ENCODE data around the gene PIBF1. TPM values are rescaled to one million over a fixed set of nuclear protein-coding genes. Genes with fewer than 3 reads are reported as not detected.
A peak's percentile ranks its signal among the peaks of the same experiment; 100 is the strongest.

Gene PIBF1
- total and polyA plus RNA-seq, 7 experiments from 2014 or later, result 20.4 to 40.1 (median 29.1) TPM

GRCh38 chr13:73056565-73056962 is 274.6 kb downstream of the PIBF1 start:
- intact Hi-C loops (cut with micrococcal nuclease), result loop anchor here (5.0 kb wide), 4 partner anchors 361 to 1231 kb away; partner anchors contain the start of gene KLF12 (in 1 of the 2)
- Mint-ChIP-seq H3K4me1 (peaks cover 6 to 26% (median 23%) of the 10 kb centered on the region in 7 donors), H3K27ac (no peak overlapping the region), H3K9me3 (peaks cover 0 to 2% (median 0%) of the 10 kb centered on the region in 11 donors), H3K27me3 (peaks cover 19 to 60% (median 40%) of the 10 kb centered on the region in 5 donors), H3K36me3 (peaks cover 0 to 5% (median 0%) of the 10 kb centered on the region in 5 donors), H3K4me3 (no peak overlapping the region)
- no peak for DNase-seq
- H3K36me3 ChIP-seq (ENCODE audit: control insufficient read depth in 2 of 3, insufficient read depth in 3 of 3, low read length in 3 of 3), result no peaks in the 10 kb centered on the region
- ChIA-PET CTCF (interaction anchor here (0.5 to 0.7 kb wide), 2 partner anchors 63 to 106 kb away, joined by 4 to 5 read pairs; no protein-coding TSS in a partner anchor), POLR2A (no interaction called here)
- H3K9me3 ChIP-seq (ENCODE audit: control insufficient read depth in 2 of 3, low read length in 3 of 3), result no peaks in the 10 kb centered on the region
- peaks cover 5 to 10% of the 10 kb centered on the region in 2 donors for H3K27me3 ChIP-seq (ENCODE audit: control insufficient read depth in 2 of 2, insufficient read depth in 2 of 2, low read length in 2 of 2)
- no peak overlapping the region for H3K27ac ChIP-seq (ENCODE audit: low read depth, low read length)
- no peak overlapping the region for H3K4me3 ChIP-seq (ENCODE audit: low read length)
- peaks cover 4 to 10% of the 10 kb centered on the region in 2 donors for H3K4me1 ChIP-seq (ENCODE audit: control insufficient read depth in 2 of 2, insufficient read depth in 2 of 2, low read length in 2 of 2)
- no peak for ATAC-seq

- Mint-ChIP-seq H3K9me3 (peaks cover 0 to 2% (median 0%) of the 10 kb centered on the region in 11 donors), H3K36me3 (peaks cover 0 to 6% (median 0%) of the 10 kb centered on the region in 5 donors), H3K27me3 (peaks cover 19 to 60% (median 40%) of the 10 kb centered on the region in 5 donors), H3K4me3 (peak overlapping the region in 6 of 10 donors; percentile 82 to 92 (median 88)), H3K27ac (peak overlapping the region in 1 of 9 donors; percentile 90), H3K4me1 (peaks cover 6 to 32% (median 23%) of the 10 kb centered on the region in 7 donors)
- ATAC-seq, result no peak
- no peak for DNase-seq
- no peaks in the 10 kb centered on the region for H3K9me3 ChIP-seq (ENCODE audit: control insufficient read depth in 2 of 3, low read length in 3 of 3)
- no peaks in the 10 kb centered on the region for H3K36me3 ChIP-seq (ENCODE audit: control insufficient read depth in 2 of 3, insufficient read depth in 3 of 3, low read length in 3 of 3)
- no peak overlapping the region for H3K4me3 ChIP-seq (ENCODE audit: low read length)
- CTCF ChIA-PET, result interaction anchor here (0.5 to 0.7 kb wide), 3 partner anchors 19 to 105 kb away, joined by 3 to 5 read pairs (median 4); no protein-coding TSS in a partner anchor
- H3K27me3 ChIP-seq (ENCODE audit: control insufficient read depth in 2 of 2, insufficient read depth in 2 of 2, low read length in 2 of 2), result peaks cover 5 to 10% of the 10 kb centered on the region in 2 donors
- no peak overlapping the region for H3K27ac ChIP-seq (ENCODE audit: low read depth, low read length)
- peaks cover 4 to 10% of the 10 kb centered on the region in 2 donors for H3K4me1 ChIP-seq (ENCODE audit: control insufficient read depth in 2 of 2, insufficient read depth in 2 of 2, low read length in 2 of 2)
- intact Hi-C loops (cut with micrococcal nuclease), result loop anchor here (1.0 to 5.0 kb wide), 10 partner anchors 171 to 1230 kb away; partner anchors contain the start of genes BORA (in 2 of the 2), MZT1 (in 2 of the 2), PIBF1 (in 2 of the 2) and KLF12 (in 1 of the 2)
- POLR2A ChIA-PET, result interaction anchor here (0.6 to 1.0 kb wide), 2 partner anchors 16 to 44 kb away, joined by 3 read pairs; no protein-coding TSS in a partner anchor
Measured at GRCh38 chr13:73057284-73058063, 275.5 kb downstream of the PIBF1 start.

GRCh38 chr13:73058064-73058313 is 276.1 kb downstream of the PIBF1 start:
- Histone ChIP-seq H3K4me3 (ENCODE audit: low read length) (no peak overlapping the region), H3K36me3 (ENCODE audit: control insufficient read depth in 2 of 3, insufficient read depth in 3 of 3, low read length in 3 of 3) (no peaks in the 10 kb centered on the region), H3K27ac (ENCODE audit: low read depth, low read length) (no peak overlapping the region), H3K9me3 (ENCODE audit: control insufficient read depth in 2 of 3, low read length in 3 of 3) (no peaks in the 10 kb centered on the region), H3K27me3 (ENCODE audit: control insufficient read depth in 2 of 2, insufficient read depth in 2 of 2, low read length in 2 of 2) (peaks cover 5 to 10% of the 10 kb centered on the region in 2 donors), H3K4me1 (ENCODE audit: control insufficient read depth in 2 of 2, insufficient read depth in 2 of 2, low read length in 2 of 2) (peaks cover 4 to 10% of the 10 kb centered on the region in 2 donors)
- ChIA-PET CTCF (no interaction called here), POLR2A (interaction anchor here (1.0 to 1.7 kb wide), 4 partner anchors 17 to 708 kb away, joined by 3 to 4 read pairs (median 3); no protein-coding TSS in a partner anchor)
- peaks cover 0 to 2% (median 0%) of the 10 kb centered on the region in 11 donors for H3K9me3 Mint-ChIP-seq
- no peak for ATAC-seq
- peaks cover 6 to 32% (median 23%) of the 10 kb centered on the region in 7 donors for H3K4me1 Mint-ChIP-seq
- peaks cover 0 to 8% (median 0%) of the 10 kb centered on the region in 5 donors for H3K36me3 Mint-ChIP-seq
- H3K4me3 Mint-ChIP-seq, result peak overlapping the region; percentile 82 to 94 (median 90)
- DNase-seq, result no peak
- intact Hi-C loops (cut with micrococcal nuclease), result loop anchor here (1.0 to 5.0 kb wide), 10 partner anchors 171 to 1229 kb away; partner anchors contain the start of genes BORA (in 2 of the 2), MZT1 (in 2 of the 2), PIBF1 (in 2 of the 2) and KLF12 (in 1 of the 2)
- H3K27me3 Mint-ChIP-seq, result peaks cover 19 to 60% (median 40%) of the 10 kb centered on the region in 5 donors
- H3K27ac Mint-ChIP-seq, result peak overlapping the region in 3 of 9 donors; percentile 76 to 90 (median 79)

GRCh38 chr13:73058432-73058735 is 276.5 kb downstream of the PIBF1 start:
- Histone ChIP-seq H3K27ac (ENCODE audit: low read depth, low read length) (peak overlapping the region; percentile 31), H3K4me3 (ENCODE audit: low read length) (peak overlapping the region; percentile 58), H3K36me3 (ENCODE audit: control insufficient read depth in 2 of 3, insufficient read depth in 3 of 3, low read length in 3 of 3) (no peaks in the 10 kb centered on the region), H3K27me3 (ENCODE audit: control insufficient read depth in 2 of 2, insufficient read depth in 2 of 2, low read length in 2 of 2) (peaks cover 5 to 10% of the 10 kb centered on the region in 2 donors), H3K9me3 (ENCODE audit: control insufficient read depth in 2 of 3, low read length in 3 of 3) (no peaks in the 10 kb centered on the region), H3K4me1 (ENCODE audit: control insufficient read depth in 2 of 2, insufficient read depth in 2 of 2, low read length in 2 of 2) (peaks cover 4 to 10% of the 10 kb centered on the region in 2 donors)
- ATAC-seq (peak; percentile 3), DNase-seq (no peak)
- Mint-ChIP-seq H3K27me3 (peaks cover 19 to 58% (median 40%) of the 10 kb centered on the region in 5 donors), H3K4me1 (peaks cover 6 to 32% (median 23%) of the 10 kb centered on the region in 7 donors), H3K4me3 (peak overlapping the region; percentile 82 to 94 (median 90)), H3K36me3 (peaks cover 0 to 11% (median 0%) of the 10 kb centered on the region in 5 donors), H3K27ac (peak overlapping the region; percentile 38 to 92 (median 79)), H3K9me3 (peaks cover 0 to 2% (median 0%) of the 10 kb centered on the region in 11 donors)
- CTCF ChIA-PET, result interaction anchor here (0.6 to 1.4 kb wide), 3 partner anchors 135 to 1026 kb away, joined by 3 to 4 read pairs (median 3); no protein-coding TSS in a partner anchor
- POLR2A ChIA-PET, result interaction anchor here (0.6 to 1.7 kb wide), 5 partner anchors 17 to 708 kb away, joined by 3 to 4 read pairs (median 3); no protein-coding TSS in a partner anchor
- intact Hi-C loops (cut with micrococcal nuclease), result loop anchor here (1.0 to 5.0 kb wide), 10 partner anchors 170 to 1229 kb away; partner anchors contain the start of genes BORA (in 2 of the 2), MZT1 (in 2 of the 2), PIBF1 (in 2 of the 2) and KLF12 (in 1 of the 2)

- ATAC-seq (peak; percentile 98), DNase-seq (peak; percentile 93 to 98 (median 94))
- no peaks in the 10 kb centered on the region for H3K36me3 ChIP-seq (ENCODE audit: control insufficient read depth in 2 of 3, insufficient read depth in 3 of 3, low read length in 3 of 3)
- H3K27me3 ChIP-seq (ENCODE audit: control insufficient read depth in 2 of 2, insufficient read depth in 2 of 2, low read length in 2 of 2), result peaks cover 5 to 10% of the 10 kb centered on the region in 2 donors
- peaks cover 6 to 32% (median 23%) of the 10 kb centered on the region in 7 donors for H3K4me1 Mint-ChIP-seq
- H3K9me3 Mint-ChIP-seq, result peaks cover 0 to 2% (median 0%) of the 10 kb centered on the region in 11 donors
- H3K4me1 ChIP-seq (ENCODE audit: control insufficient read depth in 2 of 2, insufficient read depth in 2 of 2, low read length in 2 of 2), result peaks cover 4 to 10% of the 10 kb centered on the region in 2 donors
- H3K9me3 ChIP-seq (ENCODE audit: control insufficient read depth in 2 of 3, low read length in 3 of 3), result no peaks in the 10 kb centered on the region
- H3K4me3 ChIP-seq (ENCODE audit: low read length), result peak within 1 kb of the TSS; percentile 58
- H3K27ac Mint-ChIP-seq, result peak within 1 kb of the TSS; percentile 38 to 92 (median 79)
- H3K27ac ChIP-seq (ENCODE audit: low read depth, low read length), result peak within 1 kb of the TSS; percentile 42
- peak within 1 kb of the TSS; percentile 82 to 94 (median 90) for H3K4me3 Mint-ChIP-seq
- ChIA-PET POLR2A (interaction anchor here (0.6 to 1.7 kb wide), 6 partner anchors 43 to 707 kb away, joined by 3 to 4 read pairs (median 3); no protein-coding TSS in a partner anchor), CTCF (interaction anchor here (0.6 to 1.4 kb wide), 3 partner anchors 136 to 1026 kb away, joined by 3 to 4 read pairs (median 3); no protein-coding TSS in a partner anchor)
- H3K36me3 Mint-ChIP-seq, result peaks cover 0 to 11% (median 0%) of the 10 kb centered on the region in 5 donors
- intact Hi-C loops (cut with micrococcal nuclease), result loop anchor here (1.0 to 5.0 kb wide), 12 partner anchors 170 to 1228 kb away; partner anchors contain the start of genes BORA (in 2 of the 2), MZT1 (in 2 of the 2), PIBF1 (in 2 of the 2) and KLF12 (in 1 of the 2)
- peaks cover 19 to 58% (median 40%) of the 10 kb centered on the region in 5 donors for H3K27me3 Mint-ChIP-seq
Measured at GRCh38 chr13:73058736-73059459, 277.0 kb downstream of the PIBF1 start, which contains the start of gene KLF5. KLF5 (plus strand) TSS chr13:73059005; CDS start chr13:73059328, 323 bp downstream.
